Epithelial cell of proximal tubule (primary cell): ENCODE measurements around the gene ITPA. TPM values are rescaled to one million over a fixed set of nuclear protein-coding genes. Genes with fewer than 3 reads are reported as not detected.
A peak's percentile ranks its signal among the peaks of the same experiment; 100 is the strongest.

Experiments used
- DNase-seq: peaks from one replicate; pipeline ENCODE4 v3.0.0-alpha.2; 2011; ENCODE audit warnings: low read depth
- H3K4me3 ChIP-seq: 2 replicates; pipeline ENCODE4 v1.5.1; 2011; ENCODE audit warnings: low read depth, mild to moderate bottlenecking, low read length
- total RNA-seq: library from RNA; depleted of rRNA; stranded (reverse); fragments of >200 nt; gene quantifications from 2 replicates; pipeline ENCODE4 v1.2.3, GENCODE V29; 2015
- TF ChIP-seq, protein P1 (sequence below): conservative IDR thresholded peaks from 2 replicates; pipeline ENCODE4 v1.5.1; 2012; ENCODE audit warnings: low read depth, mild to moderate bottlenecking, low read length

ITPA gene
- total RNA-seq, 1 donor from 2014 or later, result 106 TPM

DNA sequence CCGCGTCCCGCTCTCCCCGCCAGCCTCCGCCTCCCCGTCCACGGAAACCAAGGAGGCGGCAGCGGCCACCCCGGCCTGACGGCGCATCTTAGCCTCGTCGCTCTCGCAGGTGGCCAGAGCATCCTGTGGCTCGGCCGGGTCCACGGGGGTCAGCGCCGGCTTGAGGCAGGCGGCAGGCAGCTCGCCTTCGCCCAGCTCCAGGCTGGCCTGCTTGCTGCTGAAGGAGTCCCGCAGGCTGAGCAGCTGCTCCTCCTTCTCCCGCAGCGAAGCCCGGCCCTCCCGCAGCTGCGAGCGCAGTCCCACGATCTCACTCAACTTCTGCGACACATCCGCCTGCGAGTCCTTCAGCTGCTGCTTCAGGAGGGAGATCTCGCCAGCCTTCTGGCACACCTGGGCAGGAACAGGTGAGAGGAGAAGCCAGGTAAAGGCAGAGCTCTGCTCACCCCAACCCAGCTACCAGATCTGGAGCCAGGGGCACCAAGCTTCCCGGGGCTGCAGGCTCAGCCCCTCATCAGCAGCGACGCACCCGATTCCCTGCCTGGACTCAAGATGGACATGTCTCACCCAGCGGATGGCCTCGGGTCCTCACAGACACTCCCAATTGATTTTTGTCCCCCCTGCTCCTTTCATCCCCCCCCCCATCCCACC lies 44.4 kb upstream of the ITPA start:
- TF ChIP-seq, protein P1, sequence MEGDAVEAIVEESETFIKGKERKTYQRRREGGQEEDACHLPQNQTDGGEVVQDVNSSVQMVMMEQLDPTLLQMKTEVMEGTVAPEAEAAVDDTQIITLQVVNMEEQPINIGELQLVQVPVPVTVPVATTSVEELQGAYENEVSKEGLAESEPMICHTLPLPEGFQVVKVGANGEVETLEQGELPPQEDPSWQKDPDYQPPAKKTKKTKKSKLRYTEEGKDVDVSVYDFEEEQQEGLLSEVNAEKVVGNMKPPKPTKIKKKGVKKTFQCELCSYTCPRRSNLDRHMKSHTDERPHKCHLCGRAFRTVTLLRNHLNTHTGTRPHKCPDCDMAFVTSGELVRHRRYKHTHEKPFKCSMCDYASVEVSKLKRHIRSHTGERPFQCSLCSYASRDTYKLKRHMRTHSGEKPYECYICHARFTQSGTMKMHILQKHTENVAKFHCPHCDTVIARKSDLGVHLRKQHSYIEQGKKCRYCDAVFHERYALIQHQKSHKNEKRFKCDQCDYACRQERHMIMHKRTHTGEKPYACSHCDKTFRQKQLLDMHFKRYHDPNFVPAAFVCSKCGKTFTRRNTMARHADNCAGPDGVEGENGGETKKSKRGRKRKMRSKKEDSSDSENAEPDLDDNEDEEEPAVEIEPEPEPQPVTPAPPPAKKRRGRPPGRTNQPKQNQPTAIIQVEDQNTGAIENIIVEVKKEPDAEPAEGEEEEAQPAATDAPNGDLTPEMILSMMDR, result no peak
- no peak for DNase-seq
- H3K4me3 ChIP-seq, result no peak overlapping the region

DNA sequence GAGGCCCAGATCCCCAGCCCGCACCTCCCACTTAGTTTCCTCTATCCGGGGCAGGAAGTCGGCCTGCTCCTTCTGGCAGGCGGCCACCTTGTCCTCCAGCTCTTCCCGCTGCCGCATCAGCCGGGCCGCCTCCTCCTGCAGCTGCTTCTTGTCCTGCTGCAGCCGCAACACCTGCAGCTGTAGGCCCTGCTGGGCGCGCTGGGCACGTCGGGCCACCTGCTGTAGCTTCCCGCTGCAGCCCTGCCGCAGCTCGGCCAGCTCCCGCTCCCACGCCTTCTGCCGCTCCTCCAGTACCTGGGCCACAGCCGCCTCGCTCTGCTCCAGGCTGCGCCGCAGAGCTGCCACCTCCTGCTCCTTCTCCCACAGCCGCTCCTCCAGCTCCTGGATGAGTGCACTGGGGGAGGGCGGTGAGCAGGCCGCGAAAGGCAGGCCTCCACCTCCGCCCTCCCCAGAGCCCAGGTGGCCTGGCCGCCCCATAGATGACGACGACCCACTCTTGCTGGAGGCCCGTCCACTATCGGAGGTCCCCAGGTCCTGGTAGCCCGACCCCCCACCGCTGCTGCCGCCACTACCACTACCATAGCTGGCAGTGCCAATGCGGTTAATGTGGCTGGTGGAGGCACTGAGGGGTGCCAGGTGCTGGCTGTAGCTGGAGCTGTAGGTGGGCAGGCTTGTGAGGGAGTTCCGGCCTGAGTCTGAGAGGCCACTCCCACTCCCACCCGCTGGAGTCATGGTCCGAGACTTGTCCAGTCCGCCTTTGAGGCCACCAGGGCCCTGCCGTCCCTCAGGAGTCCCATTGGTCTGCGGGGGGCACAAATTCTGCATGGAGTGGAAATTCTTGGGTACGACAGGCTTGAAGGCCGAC lies 43.6 kb upstream of the ITPA start:
- no peak overlapping the region for H3K4me3 ChIP-seq
- no peak for DNase-seq
- TF ChIP-seq, protein P1, result no peak

DNA sequence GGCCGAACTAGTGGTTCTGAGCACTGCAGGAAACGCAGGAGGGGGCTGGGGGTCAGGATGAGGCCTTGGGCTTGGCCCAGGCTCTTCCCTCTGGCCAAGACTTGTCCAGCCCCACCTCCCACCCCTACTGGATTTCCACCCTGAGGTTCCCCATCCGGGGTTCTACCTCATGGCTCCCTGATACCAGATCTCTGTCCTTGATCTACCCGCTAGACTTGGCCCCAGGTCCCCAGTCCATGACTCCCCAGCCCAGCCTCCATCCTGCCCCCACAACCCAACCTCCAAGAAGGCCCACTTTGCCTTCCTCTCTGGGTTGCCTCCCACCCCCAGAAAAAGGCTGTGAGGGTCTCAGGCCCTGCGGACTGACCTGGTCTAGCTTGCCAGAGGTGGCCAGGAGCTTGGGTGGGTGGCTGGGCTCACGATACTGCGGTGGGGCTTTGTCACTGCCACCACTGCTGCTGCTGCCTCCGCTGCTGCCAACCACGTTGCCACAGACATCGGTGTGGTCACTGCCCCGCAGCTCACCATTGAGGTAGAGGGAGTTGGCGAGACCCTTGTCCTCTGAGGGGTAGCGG lies 42.9 kb upstream of the ITPA start:
- H3K4me3 ChIP-seq, result no peak overlapping the region
- DNase-seq, result no peak
- TF ChIP-seq, protein P1, result no peak

DNA sequence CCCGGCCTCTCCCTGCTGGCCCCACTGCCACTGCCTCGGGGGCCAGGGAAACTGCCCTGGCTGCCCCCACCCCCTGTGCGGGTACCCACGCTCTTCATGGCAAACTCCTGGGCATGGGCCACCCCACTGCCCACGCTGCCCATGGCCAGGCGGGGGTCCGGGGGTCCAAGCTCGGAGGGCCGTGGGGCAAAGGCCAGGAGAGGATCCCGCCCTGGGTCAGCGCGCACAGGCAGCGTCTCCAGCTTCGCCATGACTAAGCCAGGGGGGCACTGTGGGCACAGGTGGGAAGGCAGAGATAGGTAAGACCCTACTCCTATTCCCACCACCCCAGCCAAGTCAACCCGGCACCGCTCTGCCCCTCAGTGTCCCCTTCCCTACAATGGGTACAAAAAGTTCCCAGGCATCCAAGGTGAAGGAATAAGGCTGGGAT lies 42.4 kb upstream of the ITPA start:
- no peak overlapping the region for H3K4me3 ChIP-seq
- TF ChIP-seq, protein P1, result no peak
- no peak for DNase-seq

DNA sequence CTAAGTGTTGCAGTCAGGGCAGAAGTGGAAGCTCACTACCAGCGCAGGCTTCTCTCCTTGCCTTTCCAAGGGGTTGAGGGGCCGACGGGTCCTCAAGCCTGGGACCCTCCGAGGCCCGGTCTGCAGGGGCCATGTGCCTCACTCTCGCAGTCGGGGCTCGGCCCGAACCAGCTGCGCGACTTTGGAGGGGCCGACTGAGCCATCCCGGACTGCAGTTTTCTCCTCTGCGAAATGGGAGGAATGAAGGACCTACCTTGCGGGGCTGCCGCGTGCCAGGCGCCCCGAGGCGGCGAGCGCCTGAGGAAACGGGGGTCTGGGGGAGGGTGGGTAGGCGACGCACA lies 41.6 kb upstream of the ITPA start:
- TF ChIP-seq, protein P1, result no peak
- peak overlapping the region; percentile 39 for H3K4me3 ChIP-seq
- DNase-seq, result no peak

DNA sequence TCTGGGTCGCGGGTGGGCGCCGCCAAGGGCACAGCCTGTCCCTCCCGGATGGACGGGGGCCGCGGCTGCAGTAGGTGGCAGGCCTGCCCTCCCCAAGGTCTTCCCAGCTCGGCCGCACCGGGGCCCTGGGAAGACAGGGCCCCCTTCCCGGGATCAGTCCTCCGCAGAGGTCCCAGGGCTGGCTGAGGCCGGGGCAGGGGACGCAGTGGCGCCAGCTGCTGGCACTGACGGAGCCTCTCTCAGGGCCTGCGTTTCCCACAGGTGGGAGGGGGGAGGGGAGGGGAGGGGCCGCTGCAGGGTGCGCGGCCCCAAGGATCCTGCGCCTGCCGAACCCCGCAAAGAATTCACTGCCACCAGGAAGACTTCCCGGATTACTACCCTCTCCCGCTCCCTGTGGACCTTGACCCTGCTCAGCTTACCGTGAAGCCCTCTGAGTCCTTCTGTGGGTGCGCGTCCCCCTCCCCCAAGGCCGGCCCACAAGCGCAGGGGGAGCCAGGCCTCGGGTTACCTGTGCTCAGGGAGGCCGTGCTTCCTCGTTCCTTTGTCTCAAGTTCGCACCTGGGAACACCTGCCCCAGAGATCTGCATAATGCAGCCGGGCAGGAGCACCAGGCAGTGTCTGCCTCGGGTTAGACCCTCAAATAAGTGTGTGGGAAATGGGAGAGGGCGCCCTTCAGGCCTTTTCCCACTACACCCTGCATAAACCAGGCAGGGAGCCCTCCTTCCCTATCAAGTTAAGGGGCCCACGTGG lies 41.0 kb upstream of the ITPA start:
- DNase-seq, result no peak
- TF ChIP-seq, protein P1, result no peak
- peak overlapping the region; percentile 39 for H3K4me3 ChIP-seq
